Stimulated activated naive CD4-positive, alpha-beta T cell (primary cell): ENCODE data around the gene GP5.

Experiments used
- DNase-seq, 6 experiments: peaks; one replicate each; lab custom pipeline; 2025; lab: John Stamatoyannopoulos, UW

GP5 gene

DNA sequence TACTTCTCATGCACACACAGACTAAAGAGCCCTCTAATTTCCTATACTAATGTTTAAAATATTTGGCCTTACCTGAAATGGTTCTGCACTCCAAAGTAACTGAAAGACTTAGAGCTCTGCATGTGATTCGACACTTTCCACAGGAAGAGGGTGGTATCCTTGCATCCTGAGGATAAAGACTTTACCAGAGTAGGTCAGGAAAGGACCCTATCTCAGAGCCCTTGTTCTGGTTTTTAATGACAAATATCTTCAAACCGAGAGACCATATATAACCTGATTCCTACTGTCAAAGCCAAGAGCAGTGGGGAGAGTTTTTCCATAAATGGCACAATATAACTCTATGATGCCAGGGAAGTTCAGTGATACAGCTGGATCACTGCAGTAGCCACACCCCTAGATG lies at the start of gene GP5:
Gene GP5 (minus strand): TSS at position 101 of the 400 bp plus-strand sequence. CDS start 984 bp downstream, outside the sequence.
- DNase-seq: no peak

- no peak for DNase-seq
These were observed 48.6 kb upstream of the GP5 start for GRCh38 chr3:194447657-194448056.

GRCh38 chr3:194447161-194447560 lies 48.1 kb upstream of the GP5 start:
- DNase-seq: no peak

DNA sequence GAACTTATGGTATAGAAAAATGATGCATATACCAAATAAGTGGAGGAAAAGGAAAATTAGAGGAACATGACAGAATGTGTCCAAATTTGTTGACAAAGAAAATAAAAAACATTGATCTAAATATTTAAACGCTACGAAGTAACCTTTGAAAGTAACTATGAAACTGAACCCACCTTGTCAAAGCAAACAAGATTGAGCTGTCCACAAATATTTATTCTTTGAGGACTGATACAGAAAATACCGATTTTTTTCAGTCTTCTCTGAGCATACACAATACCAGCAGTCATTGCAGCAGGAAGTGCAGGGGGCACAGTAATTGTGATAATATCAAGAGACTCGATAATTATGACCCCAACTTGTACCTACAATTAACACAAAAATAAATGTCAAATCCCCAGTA lies 47.7 kb upstream of the GP5 start:
- no peak for DNase-seq

DNA sequence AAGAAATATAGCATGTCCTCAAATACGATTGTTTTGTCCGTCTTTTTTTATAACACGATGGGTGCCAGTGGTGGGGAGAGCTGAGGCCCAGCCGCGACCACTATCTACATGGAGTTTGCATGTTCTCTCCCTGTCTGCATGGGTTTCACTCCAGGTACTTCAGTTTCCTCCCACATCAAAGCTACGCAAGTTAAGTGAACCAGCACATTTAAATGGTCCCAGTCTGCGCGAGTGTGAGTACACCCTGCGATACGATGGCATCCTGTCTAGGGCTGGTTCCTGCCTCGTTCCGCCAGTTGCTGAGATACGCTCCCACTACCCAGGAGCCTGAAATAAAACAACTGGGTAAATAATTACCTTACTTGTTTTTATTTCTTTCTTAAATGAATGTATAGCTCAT lies 47.1 kb upstream of the GP5 start:
- no peak for DNase-seq

DNA sequence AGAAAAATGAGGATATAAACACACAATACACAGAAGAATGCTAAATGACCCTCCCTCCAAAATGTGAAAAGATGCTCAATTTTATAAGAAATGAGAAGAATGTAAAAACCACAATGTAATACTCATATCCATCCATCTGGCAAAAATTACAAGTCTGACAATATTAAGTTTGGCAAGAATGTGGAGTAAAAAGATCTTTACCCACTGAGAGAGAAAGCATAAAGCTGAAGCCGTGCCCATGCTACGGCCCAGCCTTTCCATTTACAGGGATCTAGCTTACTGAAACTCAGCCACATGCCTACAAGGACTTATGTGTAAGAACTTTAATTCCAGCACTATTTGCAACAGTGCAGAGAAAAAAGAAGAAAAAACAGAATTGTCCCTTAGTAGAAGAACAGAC lies 44.8 kb upstream of the GP5 start:
- no peak for DNase-seq

- DNase-seq: no peak
These were observed 41.7 kb upstream of the GP5 start for GRCh38 chr3:194440756-194441155.

DNA sequence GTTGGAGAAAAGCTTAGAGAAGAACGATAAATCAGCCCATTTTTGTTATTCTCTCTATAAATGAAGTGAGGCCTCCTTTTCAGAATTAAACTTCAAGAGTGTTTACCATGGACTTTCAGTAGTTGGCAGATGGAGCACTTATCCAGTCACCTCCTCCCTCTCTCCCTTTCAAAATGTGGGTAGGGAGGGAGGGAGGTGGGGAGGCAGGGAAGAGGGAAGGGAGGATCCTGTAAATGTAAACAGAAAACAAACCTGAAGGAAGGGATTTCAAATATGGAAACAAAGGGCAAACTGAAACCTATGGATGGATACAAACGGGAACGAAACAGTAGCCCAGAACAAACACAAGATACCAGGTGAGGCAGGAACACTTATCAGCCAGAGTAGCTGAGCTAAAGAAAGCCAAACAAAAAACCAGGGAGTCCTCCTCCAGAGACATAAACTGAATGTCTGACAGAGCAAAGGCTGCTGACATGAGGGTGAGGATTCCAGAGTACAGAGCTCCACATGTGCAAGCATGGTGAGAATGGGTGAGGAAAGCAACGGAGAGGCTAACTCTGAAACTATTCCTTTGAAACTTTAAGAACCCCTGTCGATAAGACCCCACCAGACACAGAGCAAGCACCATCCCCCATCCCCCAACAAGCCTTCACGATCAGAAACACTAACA lies 41.0 kb upstream of the GP5 start:
- no peak for DNase-seq

GRCh38 chr3:194434503-194434902 lies 35.4 kb upstream of the GP5 start:
- no peak for DNase-seq

GRCh38 chr3:194431554-194431953 lies 32.5 kb upstream of the GP5 start:
- DNase-seq: no peak

- no peak for DNase-seq
These were observed 26.3 kb upstream of the GP5 start for GRCh38 chr3:194425399-194425798.

DNA sequence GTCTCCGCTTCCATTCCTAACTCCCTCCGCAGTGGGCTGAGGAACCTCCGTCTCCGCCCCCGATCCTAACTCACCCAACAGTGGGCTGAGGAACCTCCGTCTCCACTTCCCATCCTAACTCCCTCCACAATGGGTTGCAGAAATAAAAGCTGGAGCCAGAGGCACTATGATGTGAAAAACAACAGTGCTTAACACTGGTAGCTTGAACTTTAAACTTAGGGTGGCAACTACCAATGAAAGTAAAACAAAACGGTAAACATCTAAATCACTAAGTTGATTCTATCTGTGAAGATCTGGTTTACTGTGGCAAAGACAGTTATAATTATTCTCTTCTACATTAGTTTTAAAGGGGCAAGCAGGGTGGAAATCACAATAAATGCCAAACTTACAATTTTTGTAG lies 25.9 kb upstream of the GP5 start:
- DNase-seq: no peak

DNA sequence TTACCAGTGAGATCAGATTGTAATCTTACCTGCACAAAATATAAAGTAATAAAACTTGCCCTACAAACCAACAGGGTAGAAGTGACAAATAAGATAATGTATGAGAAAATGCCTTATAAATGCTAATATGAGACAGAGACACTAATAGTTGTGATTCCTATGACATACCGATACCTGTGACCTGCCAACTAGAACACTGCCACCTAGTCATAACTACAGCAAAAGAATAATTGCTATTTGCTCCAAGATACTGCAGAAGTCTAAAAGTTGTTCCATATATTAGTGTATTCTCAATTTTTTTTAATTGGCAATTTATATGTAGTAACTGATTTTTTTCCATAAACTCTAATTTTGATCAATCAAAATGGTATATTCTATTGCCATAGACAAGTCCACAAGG lies 25.3 kb upstream of the GP5 start:
- DNase-seq: no peak

DNA sequence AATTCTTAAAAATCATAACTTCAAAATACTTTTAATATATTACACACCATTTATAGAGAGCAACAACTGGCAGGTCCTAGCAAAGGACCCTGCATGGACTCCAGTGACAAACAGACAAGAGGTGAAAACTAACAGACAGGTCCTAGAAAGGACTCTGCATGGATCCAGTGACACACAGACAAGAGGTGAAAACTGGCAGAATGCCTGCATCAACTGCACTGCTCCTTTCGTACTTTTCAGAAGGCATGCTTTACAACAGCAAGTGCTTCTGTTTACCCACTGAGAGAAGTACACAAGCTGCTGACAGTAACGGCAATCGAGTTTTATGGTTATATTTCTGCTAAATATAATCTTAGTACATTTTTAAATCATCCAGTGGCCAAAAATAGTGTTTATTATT lies 24.3 kb upstream of the GP5 start:
- DNase-seq: no peak

GRCh38 chr3:194422188-194422587 lies 23.1 kb upstream of the GP5 start:
- no peak for DNase-seq

DNA sequence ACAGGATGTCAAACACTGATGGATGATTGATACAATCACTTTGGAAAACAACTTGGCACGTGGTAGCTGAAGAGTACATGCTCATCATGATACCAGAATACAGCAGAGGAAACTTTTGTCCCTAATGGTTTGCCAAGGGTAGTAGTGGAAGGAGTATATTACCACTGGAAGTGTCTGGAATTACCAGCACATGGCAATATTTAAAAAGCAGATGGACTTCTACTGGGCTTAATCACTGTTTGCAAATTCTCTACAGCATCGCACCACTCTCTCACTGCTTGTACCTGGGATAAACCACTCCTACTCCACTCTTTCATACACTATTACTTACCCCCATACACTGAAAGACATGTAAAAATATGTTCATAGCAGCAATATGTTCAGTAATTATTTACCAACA lies 19.6 kb upstream of the GP5 start:
- no peak for DNase-seq

- DNase-seq: no peak
These were observed 8.4 kb upstream of the GP5 start for GRCh38 chr3:194407423-194407822.

- DNase-seq: no peak
These were observed 6.7 kb upstream of the GP5 start for GRCh38 chr3:194405766-194406165.

DNA sequence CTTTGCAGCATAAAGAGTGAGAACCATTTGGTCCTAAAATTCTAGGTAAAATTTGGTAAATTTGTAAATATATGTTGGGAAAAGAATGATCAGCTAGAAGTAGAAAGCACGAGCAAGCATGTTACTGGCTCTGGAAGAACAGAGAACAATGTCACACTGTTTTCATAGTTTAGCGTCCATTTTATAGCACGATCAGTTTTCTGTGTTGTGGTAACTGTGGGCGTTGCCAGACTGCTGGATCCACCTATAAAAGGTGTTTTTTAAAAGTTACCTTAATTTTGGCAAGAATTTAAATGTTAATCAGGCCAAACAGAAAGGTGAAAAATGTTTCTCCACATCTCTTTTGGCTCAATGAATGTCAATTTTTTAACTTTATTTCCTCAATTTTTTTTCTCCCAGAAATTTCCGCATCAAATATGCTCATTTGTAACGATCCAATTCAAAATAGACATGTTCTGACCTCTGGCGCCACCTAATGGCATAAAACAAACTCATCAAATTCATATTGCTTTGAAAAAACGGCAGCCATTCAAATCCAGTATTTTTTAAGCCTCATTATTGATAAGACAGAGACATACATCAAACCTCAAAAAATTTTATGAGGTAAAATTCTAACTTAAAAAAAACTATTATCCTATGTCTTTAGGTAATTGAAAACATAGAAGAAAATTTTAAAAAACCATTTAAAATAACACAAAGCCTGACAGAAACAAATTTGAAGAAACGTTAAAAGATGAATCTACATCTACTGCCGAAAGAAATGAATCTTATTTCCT lies 5.5 kb upstream of the GP5 start:
- peak in 5 of 6 experiments; percentile 30 to 75 (median 65) for DNase-seq

GRCh38 chr3:194401868-194402329 lies 2.8 kb upstream of the GP5 start:
- no peak for DNase-seq

GRCh38 chr3:194401346-194401745 lies 2.3 kb upstream of the GP5 start:
- no peak for DNase-seq

DNA sequence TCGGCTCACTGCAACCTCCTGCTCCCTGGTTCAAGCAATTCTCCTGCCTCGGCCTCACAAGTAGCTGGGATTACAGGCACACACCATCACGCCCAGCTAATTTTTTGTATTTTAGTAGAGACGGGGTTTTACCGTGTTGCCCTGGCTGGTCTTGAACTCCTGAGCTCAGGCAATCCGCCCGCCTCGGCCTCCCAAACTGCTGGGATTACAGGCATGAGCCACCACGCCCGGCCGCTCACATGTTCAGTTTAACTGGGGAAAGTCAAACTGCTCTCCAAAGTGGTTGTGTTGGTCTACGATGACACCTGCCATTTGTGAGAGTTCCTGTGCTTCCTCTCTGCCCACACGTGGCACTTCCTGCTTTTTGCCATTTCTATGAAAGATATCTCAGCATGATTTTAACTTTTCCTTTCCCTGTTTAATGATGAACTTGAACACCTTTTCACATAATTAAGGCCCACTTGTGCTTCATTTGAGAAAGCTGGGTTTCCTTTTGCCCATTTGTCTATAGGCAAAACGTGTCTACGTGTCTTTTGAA lies 877 bp upstream of the GP5 start:
- DNase-seq: no peak

- DNase-seq: peak in 5 of 6 experiments; percentile 9 to 58 (median 18)
These were observed 1.2 kb downstream of the GP5 start for GRCh38 chr3:194397757-194398312.
